Hematopoietic multipotent progenitor cell (in vitro differentiated cells): Measurements from ENCODE around the gene BBLN. TPM values are rescaled to one million over a fixed set of nuclear protein-coding genes. Genes with fewer than 3 reads are reported as not detected.
"Not testable (repeated sequence)": the region's sequence is repeated elsewhere in the genome, so short reads cannot be mapped to it uniquely, and the experiment has no call there.

ENCODE experiments used
- DNase-seq, 3 donors: peaks; one replicate each; pipeline ENCODE4 v3.0.0-alpha.2; 2011 to 2015; ENCODE audit warnings: low read depth in 2 of 3, low spot score in 2 of 3
- total RNA-seq: library from RNA; depleted of rRNA; stranded (reverse); fragments of >200 nt; gene quantifications from one replicate; pipeline ENCODE4 v1.2.3, GENCODE V29; 2012

The BBLN gene
- total RNA-seq, 1 donor: 109 TPM

GRCh38 chr9:128160603-128160987, 530 bp downstream of the BBLN start:
- peak in 2 of 3 donors; percentile 15 to 19 for DNase-seq

DNA sequence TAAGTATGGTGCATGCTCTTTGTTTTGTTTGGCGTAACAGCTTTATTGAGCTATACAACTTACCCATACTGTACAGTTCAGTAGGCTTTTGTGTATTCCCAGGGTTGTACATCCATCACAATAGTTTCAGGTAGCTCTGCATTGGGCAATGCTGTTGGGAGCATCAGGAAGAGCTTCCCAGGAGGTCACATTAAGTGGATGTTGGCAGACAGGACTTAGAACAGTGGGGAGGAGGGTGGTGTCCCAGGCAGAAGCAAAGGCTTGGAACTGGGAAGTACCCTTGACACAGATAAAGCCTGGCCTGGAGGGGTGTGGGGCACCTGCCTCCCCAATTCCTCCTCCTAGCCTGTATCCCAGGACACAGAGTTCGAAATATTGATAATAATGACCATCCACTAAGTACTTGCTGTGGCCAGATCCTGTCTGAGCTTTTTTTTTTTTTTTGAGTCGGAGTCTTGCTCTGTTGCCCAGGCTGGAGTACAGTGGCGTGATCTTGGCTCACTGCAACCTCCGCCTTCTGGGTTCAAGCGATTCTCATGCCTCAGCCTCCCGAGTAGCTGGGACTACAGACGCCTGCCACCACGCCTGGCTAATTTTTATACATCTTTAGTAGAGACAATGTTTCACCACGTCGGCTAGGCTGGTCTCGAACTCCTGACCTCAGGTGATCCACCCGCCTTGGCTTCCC, 1.3 kb downstream of the BBLN start:
- DNase-seq: no peak

DNA sequence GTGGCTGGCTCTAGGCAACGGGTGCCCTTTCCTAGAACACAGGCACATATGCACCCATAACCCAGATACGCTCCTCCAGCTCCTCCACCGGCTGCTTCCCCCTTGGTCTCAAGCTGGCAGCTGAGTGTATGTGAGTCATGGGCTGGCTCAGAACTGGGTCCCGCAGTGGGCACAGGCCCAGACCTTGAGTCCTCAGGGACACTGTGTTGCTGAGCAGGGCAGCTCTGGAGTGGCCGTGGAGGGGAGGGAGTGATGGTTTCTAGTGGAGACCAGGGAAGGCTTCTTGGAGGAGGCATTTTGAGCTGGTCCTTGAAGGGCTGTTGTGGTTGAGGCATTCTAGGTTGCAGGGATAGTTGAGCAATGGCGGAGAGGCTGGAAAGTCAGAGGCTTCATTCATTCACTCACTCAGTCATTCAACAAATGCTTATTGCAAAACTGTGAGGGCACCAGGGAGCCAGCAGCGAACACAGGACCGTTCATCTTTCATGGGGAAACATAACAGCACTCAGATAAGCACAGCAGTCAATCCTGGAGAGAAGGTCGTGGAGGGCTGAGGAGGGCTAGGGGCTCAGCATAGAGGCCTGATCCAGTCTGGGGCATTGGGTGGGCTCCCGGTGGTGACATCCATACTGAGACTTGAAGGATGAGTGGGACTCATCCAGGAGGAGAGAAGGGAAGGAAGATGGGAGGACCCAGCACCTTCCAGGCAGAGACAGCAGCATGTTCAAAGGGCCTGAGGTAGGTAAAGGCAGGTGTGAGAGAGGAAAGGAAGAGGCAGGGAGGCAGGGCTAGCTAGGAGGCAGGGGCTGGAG, 2.4 kb downstream of the BBLN start:
- DNase-seq: no peak

DNA sequence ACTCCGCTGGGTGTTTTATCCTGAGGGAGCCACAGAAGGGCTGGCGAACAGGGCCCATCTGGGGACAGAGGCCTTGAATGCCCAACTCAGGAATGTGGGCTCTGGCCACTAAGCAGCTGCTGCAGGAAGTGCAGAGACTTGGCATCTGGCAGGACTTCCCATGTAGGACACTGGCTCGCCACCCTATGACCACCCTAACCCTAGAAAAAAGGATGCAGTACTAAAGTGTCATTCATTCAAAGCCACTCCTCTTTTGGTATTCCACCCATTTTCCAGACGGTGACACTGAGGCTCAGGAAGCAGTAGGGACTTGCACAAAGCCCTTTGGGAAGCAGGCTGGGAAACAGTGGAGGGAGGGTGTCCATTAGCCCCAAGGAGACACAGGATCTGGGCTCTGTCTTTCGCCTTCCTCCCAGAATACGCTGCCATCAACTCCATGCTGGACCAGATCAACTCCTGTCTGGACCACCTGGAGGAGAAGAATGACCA, 3.0 kb downstream of the BBLN start:
- no peak for DNase-seq

GRCh38 chr9:128163523-128164306, 3.6 kb downstream of the BBLN start:
- no peak for DNase-seq

- DNase-seq: no peak
Measured at GRCh38 chr9:128164307-128164885, 4.3 kb downstream of the BBLN start.

DNA sequence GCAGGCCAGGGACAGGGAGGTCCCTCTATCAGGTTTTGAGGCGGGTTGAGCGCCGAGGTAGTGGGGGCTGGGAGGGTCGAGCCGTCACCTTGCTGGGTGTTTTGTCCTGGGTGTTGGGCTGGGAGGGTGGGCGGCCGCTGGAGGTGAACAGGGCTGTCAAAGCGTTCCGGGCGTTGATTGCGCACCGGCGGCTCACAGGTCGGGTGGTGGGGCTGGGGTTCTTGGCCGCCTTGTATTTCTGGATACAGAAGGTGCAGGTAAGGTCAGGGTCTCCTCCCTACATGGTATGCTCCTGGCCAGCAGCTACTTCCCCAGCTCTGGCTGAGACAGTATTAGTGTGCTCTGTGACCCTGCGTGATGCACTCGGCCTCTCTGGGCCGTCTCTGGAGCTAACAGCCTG, 6.1 kb downstream of the BBLN start:
- DNase-seq: no peak

DNA sequence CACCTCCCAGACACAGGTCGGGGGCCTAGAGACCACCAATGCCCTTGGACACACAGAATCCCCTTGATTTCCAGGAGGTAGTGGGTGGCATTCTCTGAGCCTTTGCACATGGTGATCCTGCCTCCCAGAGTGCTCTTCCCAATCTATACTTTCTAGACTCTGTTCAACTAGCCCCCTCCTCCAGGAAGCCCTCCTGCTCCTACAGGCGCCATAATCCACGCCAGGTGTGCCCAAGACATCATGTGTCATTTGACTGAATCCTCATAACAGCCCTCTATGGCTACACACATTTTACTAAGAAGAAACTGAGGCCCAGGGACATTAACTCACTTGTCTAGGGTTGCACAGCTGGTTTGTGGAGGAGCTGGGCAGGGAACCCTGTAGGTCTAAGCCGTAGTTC, 7.1 kb downstream of the BBLN start:
- no peak for DNase-seq

DNA sequence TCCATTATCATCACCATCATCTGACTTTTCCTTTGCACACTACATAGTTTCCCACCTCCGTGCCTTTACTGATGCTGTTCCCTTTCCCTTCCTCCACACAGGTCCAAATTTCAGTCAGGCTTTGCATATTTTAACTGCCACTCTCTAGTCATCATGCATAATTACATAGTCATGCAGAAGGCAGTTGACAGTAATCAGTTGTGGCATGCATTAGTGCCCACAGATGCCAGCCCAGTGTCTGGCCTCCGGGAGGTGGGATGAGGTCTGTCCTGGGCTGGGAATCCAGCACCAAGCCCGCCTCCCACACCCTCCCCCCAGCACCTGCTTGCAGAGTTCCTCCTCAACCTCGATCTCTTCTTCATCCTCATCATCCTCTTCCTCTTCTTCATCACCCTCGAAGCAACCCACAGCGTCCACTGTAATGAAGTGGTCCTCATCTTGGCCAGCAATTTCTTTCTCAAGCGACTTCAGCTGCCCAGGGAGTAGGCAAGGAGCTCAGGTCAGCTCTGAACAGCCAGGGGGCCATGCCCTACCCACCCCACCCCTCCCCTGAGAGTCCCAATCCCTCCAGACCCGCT, 8.8 kb downstream of the BBLN start:
- no peak for DNase-seq

GRCh38 chr9:128169492-128169891, 9.4 kb downstream of the BBLN start:
- no peak for DNase-seq

- no peak for DNase-seq
Measured at GRCh38 chr9:128169925-128170324, 9.9 kb downstream of the BBLN start.

- DNase-seq: no peak
Measured at GRCh38 chr9:128174062-128174461, 14.0 kb downstream of the BBLN start.

DNA sequence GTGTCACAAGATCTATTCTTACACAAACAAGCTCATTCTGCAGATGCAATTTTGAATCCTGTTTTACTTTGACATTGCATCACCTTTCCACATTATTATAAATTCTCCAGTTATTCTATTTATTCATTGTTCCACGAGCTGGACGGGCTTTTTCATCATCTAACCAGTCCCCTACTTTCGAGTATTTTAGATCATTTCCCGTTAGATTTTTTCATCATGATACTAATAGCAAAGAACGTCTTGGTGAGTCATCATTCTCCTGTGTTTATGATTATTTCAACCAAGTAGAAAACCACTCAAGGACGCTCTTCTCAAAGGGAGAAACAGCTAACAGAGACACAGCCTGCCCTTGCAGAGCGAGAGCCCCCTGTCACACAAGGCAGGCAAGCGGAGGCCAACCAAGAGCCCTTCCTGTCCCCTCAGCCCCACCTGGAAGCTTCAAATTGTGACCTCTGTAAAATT, 15.1 kb downstream of the BBLN start:
- DNase-seq: no peak

DNA sequence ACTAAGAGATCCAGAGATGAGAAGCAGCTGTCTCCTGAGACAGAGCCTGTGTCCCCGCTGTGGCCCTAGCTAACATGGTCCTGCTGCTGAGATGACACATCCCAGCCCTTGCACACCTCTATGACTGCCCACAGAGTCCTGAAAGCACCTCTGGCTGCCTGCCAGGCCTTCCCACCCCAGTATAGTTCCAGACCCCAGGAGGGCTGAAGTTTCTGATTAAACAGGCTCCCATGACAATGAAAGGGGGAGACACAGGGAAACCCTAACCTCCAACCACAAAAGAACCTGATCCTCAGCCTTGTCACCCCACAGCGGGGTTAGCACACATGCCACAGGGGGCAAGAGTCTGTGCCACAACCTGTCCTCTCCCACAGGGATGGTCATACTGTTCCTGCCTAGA, 15.7 kb downstream of the BBLN start:
- no peak for DNase-seq

DNA sequence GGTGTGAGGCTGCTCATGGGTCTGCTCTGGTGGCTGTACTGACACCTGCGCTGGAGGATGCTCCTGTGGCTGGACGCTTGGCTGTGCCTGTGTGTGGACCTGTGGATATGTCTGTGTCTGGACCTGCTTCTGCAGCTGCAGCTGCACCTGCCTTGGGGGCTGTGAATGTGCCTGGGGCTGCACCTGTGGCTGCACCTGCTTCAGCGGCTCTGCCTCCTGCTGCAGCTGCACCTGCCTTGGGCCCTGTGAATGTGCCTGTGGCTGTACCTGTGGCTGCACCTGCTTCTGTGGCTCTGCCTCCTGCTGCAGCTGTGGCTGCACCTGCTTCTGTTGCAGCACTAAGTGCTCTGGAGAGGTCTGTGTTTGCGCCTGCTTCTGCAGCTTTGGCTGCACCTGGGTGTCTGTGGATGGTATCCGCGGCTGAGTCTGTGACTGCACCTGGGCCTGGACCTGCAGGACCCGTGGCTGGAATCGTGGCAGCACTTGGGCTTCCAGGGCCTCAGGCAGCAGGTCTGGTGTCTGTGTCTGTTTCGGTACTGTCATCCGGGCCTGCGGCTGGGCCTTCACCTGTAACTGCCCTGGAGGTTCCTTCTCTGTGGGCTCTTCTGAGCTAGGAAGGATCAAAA, 18.9 kb downstream of the BBLN start:
- no peak for DNase-seq

- DNase-seq: no peak
Measured at GRCh38 chr9:128180001-128180400, 19.9 kb downstream of the BBLN start.

DNA sequence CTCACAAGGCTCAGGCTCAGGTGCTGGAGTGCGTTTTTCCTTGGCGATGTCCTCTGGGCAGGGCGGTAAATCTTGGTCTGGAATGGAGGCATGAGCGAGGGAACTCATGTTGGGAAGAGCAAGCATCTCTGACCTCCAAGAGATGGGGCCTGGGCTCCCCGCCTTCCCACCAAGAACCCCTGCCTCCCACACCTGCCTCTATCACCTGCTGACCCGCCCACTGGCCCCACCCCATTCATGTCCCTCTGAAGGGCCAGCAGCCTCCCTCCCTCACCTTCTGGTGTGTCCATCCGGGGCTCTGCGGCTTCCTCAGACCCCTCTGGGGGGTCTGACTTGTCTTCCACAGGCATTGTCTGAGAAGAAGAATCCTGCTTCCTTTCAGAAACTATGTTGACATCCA, 20.4 kb downstream of the BBLN start:
- DNase-seq: no peak

- not testable (repeated sequence) for DNase-seq
Measured at GRCh38 chr9:128181480-128181879, 21.4 kb downstream of the BBLN start.

- no peak for DNase-seq
Measured at GRCh38 chr9:128182893-128183588, 23.0 kb downstream of the BBLN start.
